Nephron (organoid): ENCODE measurements around the gene CCDC38.

ENCODE experiments used
- H3K27ac Mint-ChIP-seq, 3 experiments: 2 replicates each; pipeline ENCODE4 v1.8.0; 2020; ENCODE audit warnings: mixed read lengths in 3 of 3, mild to moderate bottlenecking in 2 of 3, moderate library complexity in 1 of 3
- H3K27me3 Mint-ChIP-seq: 2 replicates; pipeline ENCODE4 v1.8.0; 2021; ENCODE audit warnings: low read depth, mild to moderate bottlenecking, moderate library complexity, mixed read lengths
- H3K36me3 Mint-ChIP-seq: 2 replicates; pipeline ENCODE4 v1.8.0; 2020; ENCODE audit warnings: low read depth, mixed read lengths
- H3K4me1 Mint-ChIP-seq: 2 replicates; pipeline ENCODE4 v1.8.0; 2020; ENCODE audit warnings: mixed read lengths
- H3K4me3 Mint-ChIP-seq, 3 experiments: 2 replicates each; pipeline ENCODE4 v1.8.0; 2020; ENCODE audit warnings: mild to moderate bottlenecking in 3 of 3, mixed read lengths in 3 of 3, moderate library complexity in 2 of 3
- H3K9me3 Mint-ChIP-seq: 2 replicates; pipeline ENCODE4 v1.8.0; 2020; ENCODE audit warnings: mixed read lengths
- CTCF ChIP-seq, 3 experiments: fragments of 200-600 bp; sonication (generic); IDR thresholded peaks; one replicate each; pipeline ENCODE4 v1.5.0; 2021; ENCODE audit warnings: antibody characterized with exemption in 3 of 3; ENCODE audit not compliant: unreplicated experiment in 3 of 3

CCDC38 gene

GRCh38 chr12:95967301-95967700 lies 24.9 kb upstream of the CCDC38 start:
- Mint-ChIP-seq H3K4me3 (no peak overlapping the region), H3K9me3 (no peaks in the 10 kb centered on the region), H3K4me1 (no peaks in the 10 kb centered on the region), H3K27me3 (peaks cover 9% of the 10 kb centered on the region), H3K27ac (no peak overlapping the region), H3K36me3 (no peaks in the 10 kb centered on the region)
- no peak for TF ChIP-seq CTCF (IDR thresholded peaks at IDR 0.05; ENCODE audit: unreplicated experiment in 3 of 3)

DNA sequence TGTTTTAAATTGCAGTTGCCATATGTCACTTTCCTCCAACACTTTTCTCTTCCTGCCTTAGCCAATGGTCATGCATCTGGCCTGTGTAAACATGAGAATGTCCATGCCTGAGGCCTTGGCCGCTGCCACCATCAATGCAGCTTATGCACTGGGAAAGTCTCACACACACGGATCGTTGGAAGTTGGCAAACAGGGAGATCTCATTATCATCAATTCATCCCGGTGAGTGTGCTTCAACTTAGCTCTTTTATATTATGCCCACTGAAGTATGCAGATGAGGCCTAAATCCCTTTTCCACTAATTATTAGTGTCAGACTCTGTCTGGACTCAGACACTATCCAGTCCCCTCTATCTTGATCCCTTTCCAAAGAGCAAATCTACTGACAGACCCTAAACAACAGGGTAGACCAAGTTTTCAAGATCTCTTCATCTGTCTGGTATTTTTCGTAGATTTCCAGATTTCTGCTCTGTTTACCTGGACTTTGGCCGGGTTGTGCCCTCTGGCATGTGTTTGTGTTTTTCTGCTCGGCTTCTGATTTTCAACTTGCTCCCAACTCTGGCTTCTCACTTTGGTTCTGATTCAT lies 24.0 kb upstream of the CCDC38 start:
- peaks cover 9% of the 10 kb centered on the region for H3K27me3 Mint-ChIP-seq
- H3K27ac Mint-ChIP-seq: peak overlapping the region in 1 of 3 experiments; percentile 16
- no peak overlapping the region for H3K4me3 Mint-ChIP-seq
- no peak for TF ChIP-seq CTCF (IDR thresholded peaks at IDR 0.05; ENCODE audit: unreplicated experiment in 3 of 3)
- H3K9me3 Mint-ChIP-seq: no peaks in the 10 kb centered on the region
- no peaks in the 10 kb centered on the region for H3K4me1 Mint-ChIP-seq
- no peaks in the 10 kb centered on the region for H3K36me3 Mint-ChIP-seq

GRCh38 chr12:95963096-95963495 lies 20.7 kb upstream of the CCDC38 start:
- Mint-ChIP-seq H3K4me3 (no peak overlapping the region), H3K36me3 (no peaks in the 10 kb centered on the region), H3K27me3 (peaks cover 3% of the 10 kb centered on the region), H3K4me1 (no peaks in the 10 kb centered on the region), H3K27ac (no peak overlapping the region), H3K9me3 (no peaks in the 10 kb centered on the region)
- TF ChIP-seq CTCF (IDR thresholded peaks at IDR 0.05; ENCODE audit: unreplicated experiment in 3 of 3): no peak

GRCh38 chr12:95962222-95962621 lies 19.8 kb upstream of the CCDC38 start:
- Mint-ChIP-seq H3K4me3 (no peak overlapping the region), H3K4me1 (no peaks in the 10 kb centered on the region), H3K9me3 (no peaks in the 10 kb centered on the region), H3K36me3 (no peaks in the 10 kb centered on the region), H3K27me3 (peaks cover 3% of the 10 kb centered on the region), H3K27ac (no peak overlapping the region)
- no peak for TF ChIP-seq CTCF (IDR thresholded peaks at IDR 0.05; ENCODE audit: unreplicated experiment in 3 of 3)

DNA sequence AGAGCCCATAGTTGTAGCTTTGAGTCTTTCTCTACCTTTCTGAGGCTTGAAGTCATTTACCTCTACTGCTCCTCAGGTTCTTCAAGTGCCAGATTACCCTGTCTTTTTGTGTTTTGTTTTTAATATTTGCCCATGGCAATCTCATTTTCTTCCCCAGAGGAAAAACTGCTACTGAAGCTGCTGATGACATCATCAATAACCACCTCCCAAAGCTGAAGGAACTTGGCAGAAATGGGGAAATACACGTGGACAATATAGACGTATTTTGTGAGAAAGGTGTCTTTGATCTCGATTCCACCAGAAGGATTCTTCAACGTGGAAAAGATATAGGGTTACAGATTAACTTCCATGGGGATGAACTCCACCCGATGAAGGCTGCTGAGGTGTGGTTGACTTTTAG lies 17.8 kb upstream of the CCDC38 start:
- Mint-ChIP-seq H3K27me3 (peaks cover 3% of the 10 kb centered on the region), H3K4me3 (no peak overlapping the region), H3K27ac (no peak overlapping the region), H3K4me1 (no peaks in the 10 kb centered on the region), H3K36me3 (no peaks in the 10 kb centered on the region), H3K9me3 (no peaks in the 10 kb centered on the region)
- no peak for TF ChIP-seq CTCF (IDR thresholded peaks at IDR 0.05; ENCODE audit: unreplicated experiment in 3 of 3)

- Mint-ChIP-seq H3K4me3 (no peak overlapping the region), H3K36me3 (no peaks in the 10 kb centered on the region), H3K27ac (no peak overlapping the region), H3K4me1 (no peaks in the 10 kb centered on the region), H3K9me3 (no peaks in the 10 kb centered on the region), H3K27me3 (peaks cover 5% of the 10 kb centered on the region)
- TF ChIP-seq CTCF (IDR thresholded peaks at IDR 0.05; ENCODE audit: unreplicated experiment in 3 of 3): peak in 1 of 3 experiments; percentile 10
These were observed 16.7 kb upstream of the CCDC38 start for GRCh38 chr12:95959107-95959506.
